WI38 (cell line): ENCODE results near the gene PDIK1L.

Experiments
- H3K4me3 ChIP-seq: 2 replicates; pipeline ENCODE4 v1.5.1; 2011; ENCODE audit warnings: low read depth, mild to moderate bottlenecking, control low read depth, low read length
- TF ChIP-seq, protein P1 (sequence below): IDR thresholded peaks from 2 replicates; pipeline ENCODE4 v1.5.1; 2012; ENCODE audit warnings: low read depth, mild to moderate bottlenecking, control low read depth, low read length

The PDIK1L gene

DNA sequence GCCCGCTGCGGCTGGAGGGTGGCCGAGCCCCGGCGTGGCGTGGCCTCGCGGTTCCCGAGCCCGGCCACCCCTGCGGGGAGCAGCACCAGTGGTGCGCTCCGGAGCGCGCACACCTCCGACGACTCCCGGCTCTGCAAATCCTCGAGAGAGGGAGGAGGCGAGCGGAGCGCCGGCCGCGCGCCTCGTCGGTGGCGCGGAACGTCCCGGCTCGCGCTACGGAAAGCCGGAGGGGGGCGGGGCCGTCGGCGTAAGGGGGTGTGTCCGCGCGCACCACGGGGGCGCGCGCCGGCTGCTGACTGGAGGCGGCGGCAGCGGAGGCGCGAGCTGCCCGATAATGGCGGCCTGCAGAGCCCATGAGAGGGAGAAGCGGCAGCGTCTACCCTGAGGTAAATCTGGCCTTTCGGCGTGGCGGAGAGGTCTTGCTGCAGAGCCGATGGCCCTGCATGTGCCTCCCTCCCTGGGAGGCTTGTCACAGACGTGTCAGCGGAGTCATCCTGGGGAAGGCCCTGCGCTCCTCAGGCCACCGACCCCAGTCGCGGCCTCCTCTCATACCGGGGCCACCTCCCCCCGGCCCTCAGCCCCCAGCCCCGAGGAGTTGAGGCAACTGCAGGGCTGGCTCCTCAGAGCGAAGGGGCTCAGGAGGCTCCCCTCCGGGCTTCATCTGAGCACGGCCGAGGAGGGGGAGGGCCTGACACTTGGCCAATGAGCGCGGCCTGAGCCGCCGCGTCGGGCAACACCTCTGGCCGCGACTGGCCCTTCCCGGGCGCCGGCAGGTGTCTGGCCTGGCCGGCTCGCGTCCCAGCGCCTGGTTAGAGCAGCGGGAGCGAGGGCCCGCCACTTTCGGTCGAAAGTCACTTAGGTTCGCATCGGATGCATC is at the start of gene PDIK1L:
Gene PDIK1L (plus strand): TSS at position 295 of the 877 bp plus-strand sequence. CDS start 2,485 bp downstream, outside the sequence.
- peak within 1 kb of the TSS; percentile 92 for H3K4me3 ChIP-seq
- TF ChIP-seq, protein P1, sequence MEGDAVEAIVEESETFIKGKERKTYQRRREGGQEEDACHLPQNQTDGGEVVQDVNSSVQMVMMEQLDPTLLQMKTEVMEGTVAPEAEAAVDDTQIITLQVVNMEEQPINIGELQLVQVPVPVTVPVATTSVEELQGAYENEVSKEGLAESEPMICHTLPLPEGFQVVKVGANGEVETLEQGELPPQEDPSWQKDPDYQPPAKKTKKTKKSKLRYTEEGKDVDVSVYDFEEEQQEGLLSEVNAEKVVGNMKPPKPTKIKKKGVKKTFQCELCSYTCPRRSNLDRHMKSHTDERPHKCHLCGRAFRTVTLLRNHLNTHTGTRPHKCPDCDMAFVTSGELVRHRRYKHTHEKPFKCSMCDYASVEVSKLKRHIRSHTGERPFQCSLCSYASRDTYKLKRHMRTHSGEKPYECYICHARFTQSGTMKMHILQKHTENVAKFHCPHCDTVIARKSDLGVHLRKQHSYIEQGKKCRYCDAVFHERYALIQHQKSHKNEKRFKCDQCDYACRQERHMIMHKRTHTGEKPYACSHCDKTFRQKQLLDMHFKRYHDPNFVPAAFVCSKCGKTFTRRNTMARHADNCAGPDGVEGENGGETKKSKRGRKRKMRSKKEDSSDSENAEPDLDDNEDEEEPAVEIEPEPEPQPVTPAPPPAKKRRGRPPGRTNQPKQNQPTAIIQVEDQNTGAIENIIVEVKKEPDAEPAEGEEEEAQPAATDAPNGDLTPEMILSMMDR, result no peak

DNA sequence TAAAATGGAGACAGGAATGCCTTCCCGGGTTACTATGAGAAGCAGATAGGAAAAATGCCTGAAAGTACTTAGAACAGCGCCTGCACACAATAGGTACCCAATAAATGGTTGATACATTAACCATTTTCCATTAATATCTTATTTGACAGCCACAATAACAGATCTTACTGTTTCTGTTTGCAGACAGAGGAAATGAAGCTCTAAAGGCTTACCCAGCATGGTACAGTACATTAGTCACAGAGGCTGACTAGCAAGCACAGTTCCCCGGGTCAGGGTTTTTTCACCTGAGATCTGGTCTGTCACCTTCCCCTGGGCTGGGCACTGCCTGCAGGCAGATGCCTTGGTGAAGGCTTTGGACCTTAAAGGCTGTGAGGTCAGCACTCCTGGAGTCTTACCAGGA is 47.1 kb upstream of the PDIK1L start:
- TF ChIP-seq, protein P1, result no peak
- H3K4me3 ChIP-seq, result no peak overlapping the region

- TF ChIP-seq, protein P1, result no peak
- no peak overlapping the region for H3K4me3 ChIP-seq
Observed at GRCh38 chr1:26066160-26066559, 45.5 kb upstream of the PDIK1L start.

DNA sequence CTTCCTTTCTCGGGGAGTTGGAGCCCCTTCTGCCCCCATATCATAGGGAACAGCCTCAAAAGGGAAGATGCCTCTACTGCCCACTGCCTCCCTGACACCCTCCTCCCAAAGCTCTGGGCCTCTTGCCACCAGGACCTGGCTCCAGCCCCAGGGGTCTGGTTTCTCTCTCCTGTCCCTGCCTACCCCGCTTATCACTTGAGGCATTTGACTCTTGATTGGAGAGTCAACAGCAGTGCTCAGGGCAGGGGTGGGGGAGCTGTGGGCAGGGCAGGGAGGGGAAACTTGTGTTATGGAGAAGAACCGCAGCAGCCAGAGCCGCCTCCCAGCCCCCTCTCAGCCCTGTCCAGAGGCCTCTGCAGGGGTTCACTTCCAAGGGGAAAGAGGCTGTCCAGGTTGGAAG is 44.8 kb upstream of the PDIK1L start:
- TF ChIP-seq, protein P1, result no peak
- H3K4me3 ChIP-seq, result no peak overlapping the region

- H3K4me3 ChIP-seq, result no peak within 1 kb of the TSS
- TF ChIP-seq, protein P1, result no peak
Observed at GRCh38 chr1:26067432-26067911, 44.2 kb upstream of the PDIK1L start, which contains the start of gene TRIM63. Gene TRIM63, minus strand, starts transcription at chr1:26067630. Its CDS starts 136 bp downstream, at chr1:26067494.

- no peak overlapping the region for H3K4me3 ChIP-seq
- TF ChIP-seq, protein P1, result no peak
Observed at GRCh38 chr1:26069941-26070295, 41.7 kb upstream of the PDIK1L start.

- TF ChIP-seq, protein P1, result no peak
- H3K4me3 ChIP-seq, result no peak overlapping the region
Observed at GRCh38 chr1:26070296-26070962, 41.2 kb upstream of the PDIK1L start.
